HepG2 (cell line): ENCODE measurements around the gene ITGAE. TPM values are rescaled to one million over a fixed set of nuclear protein-coding genes. Genes with fewer than 3 reads are reported as not detected.
A peak's percentile ranks its signal among the peaks of the same experiment; 100 is the strongest.

Source experiments
- HCFC1 ChIP-seq: fragments of 150-350 bp; IDR thresholded peaks from 2 replicates; pipeline ENCODE4 v1.6.1; 2014; ENCODE audit warnings: low read depth, low read length
- HNF4G ChIP-seq, 2 experiments: sonication (generic) in 1 of 2; formaldehyde crosslinking in 1 of 2; IDR thresholded peaks; 2 replicates each; pipeline versions ENCODE4 v1.4.0 to v1.6.1; 2011 to 2020; ENCODE audit warnings: borderline replicate concordance in 2 of 2, low read depth in 2 of 2, mild to moderate bottlenecking in 2 of 2, low read length in 1 of 2, missing genetic modification reagents in 1 of 2, moderate library complexity in 1 of 2
- HOXD1 ChIP-seq: sonication (generic); formaldehyde crosslinking; IDR thresholded peaks from 2 replicates; pipeline ENCODE4 v1.5.0; 2020; ENCODE audit warnings: missing genetic modification reagents
- KDM4B ChIP-seq: sonication (generic); formaldehyde crosslinking; IDR thresholded peaks from 2 replicates; pipeline ENCODE4 v1.4.0; 2020; ENCODE audit warnings: missing genetic modification reagents
- KDM6A ChIP-seq: IDR thresholded peaks from 2 replicates; pipeline ENCODE4 v1.6.1; 2016; ENCODE audit warnings: low read depth
- MNT ChIP-seq: fragments of 450-650 bp; IDR thresholded peaks from 2 replicates; pipeline ENCODE4 v1.6.1; 2016
- PATZ1 ChIP-seq: sonication (generic); formaldehyde crosslinking; IDR thresholded peaks from 2 replicates; pipeline ENCODE4 v1.4.0; 2020; ENCODE audit warnings: missing genetic modification reagents
- PRDM10 ChIP-seq: sonication (generic); formaldehyde crosslinking; IDR thresholded peaks from 2 replicates; pipeline ENCODE4 v1.4.0; 2020; ENCODE audit warnings: low read depth, missing genetic modification reagents
- REL ChIP-seq: sonication (generic); formaldehyde crosslinking; conservative IDR thresholded peaks from 2 replicates; pipeline ENCODE4 v1.8.0; 2022; ENCODE audit warnings: mild to moderate bottlenecking, missing genetic modification reagents, moderate library complexity
- SMAD3 ChIP-seq: sonication (generic); formaldehyde crosslinking; IDR thresholded peaks from 2 replicates; pipeline ENCODE4 v1.4.0; 2020; ENCODE audit warnings: missing genetic modification reagents
- TEAD2 ChIP-seq: sonication (generic); formaldehyde crosslinking; IDR thresholded peaks from 2 replicates; pipeline ENCODE4 v1.9.0; 2021; ENCODE audit warnings: missing genetic modification reagents
- TGIF2 ChIP-seq: IDR thresholded peaks from 2 replicates; pipeline ENCODE4 v1.6.1; 2016; ENCODE audit warnings: control low read depth, missing compliant biosample characterization
- ZBTB14 ChIP-seq: sonication (generic); formaldehyde crosslinking; IDR thresholded peaks from 2 replicates; pipeline ENCODE4 v1.4.0; 2020; ENCODE audit warnings: missing genetic modification reagents
- ZNF251 ChIP-seq: sonication (generic); formaldehyde crosslinking; IDR thresholded peaks from 2 replicates; pipeline ENCODE4 v1.9.0; 2021; ENCODE audit warnings: mild to moderate bottlenecking, missing genetic modification reagents
- ZNF367 ChIP-seq: sonication (generic); formaldehyde crosslinking; IDR thresholded peaks from 2 replicates; pipeline ENCODE4 v1.4.0; 2020; ENCODE audit warnings: missing genetic modification reagents, borderline replicate concordance
- ZNF510 ChIP-seq: sonication (generic); formaldehyde crosslinking; IDR thresholded peaks from 2 replicates; pipeline ENCODE4 v1.4.0; 2020; ENCODE audit warnings: low read depth, mild to moderate bottlenecking, missing genetic modification reagents
- ZNF512B ChIP-seq: sonication (generic); formaldehyde crosslinking; IDR thresholded peaks from 2 replicates; pipeline ENCODE4 v1.5.1; 2020; ENCODE audit warnings: missing genetic modification reagents, mild to moderate bottlenecking, borderline replicate concordance
- polyA plus RNA-seq, 8 experiments: library from polyadenylated mRNA; depleted of rRNA in 3 of 8; stranded (reverse) in 7 of 8; unstranded in 1 of 8; fragments of >200 nt; fragmentation: Illumina TruSeq in 4 of 8; extraction: Trizol in 4 of 8; gene quantifications; 2 replicates each; pipeline versions ENCODE4 v1.2.1 to v1.2.3, GENCODE V29; 2011 to 2016; ENCODE audit warnings: low read depth in 4 of 8, missing spikeins in 1 of 8, mixed read lengths in 1 of 8; ENCODE audit not compliant: insufficient read depth in 1 of 8
- total RNA-seq, 5 experiments: library from RNA; depleted of rRNA; stranded (reverse); fragments of >200 nt; fragmentation: Illumina TruSeq; extraction: Trizol; gene quantifications; 2 replicates each; pipeline ENCODE4 v1.2.3, GENCODE V29; 2016; ENCODE audit warnings: low read depth in 1 of 5

Gene ITGAE
- total and polyA plus RNA-seq, 2 of the 13 experiments (the other 11 are each of a cell fraction or from before 2014, with no cell fraction given) = 42.3 to 49.0 TPM

- TF ChIP-seq PRDM10 (CRISPR knock-in tag) (no peak), KDM4B (CRISPR knock-in tag) (no peak), PATZ1 (CRISPR knock-in tag) (peak; percentile 54), MNT (no peak), ZNF251 (no peak), ZNF510 (no peak), TEAD2 (CRISPR knock-in tag) (no peak), ZBTB14 (no peak), TGIF2 (CRISPR knock-in tag) (peak; percentile 73; the same call in 1 of the 2 replicates), SMAD3 (CRISPR knock-in tag) (peak; percentile 80; the same call in 1 of the 2 replicates), HNF4G (IDR thresholded peaks at IDR 0.05; ENCODE audit: borderline replicate concordance, low read depth, low read length) (no peak), HNF4G (CRISPR knock-in tag; IDR thresholded peaks at IDR 0.05; ENCODE audit: borderline replicate concordance, low read depth) (no peak), ZNF512B (no peak), REL (CRISPR knock-in tag) (no peak), HCFC1 (peak; percentile 71), HOXD1 (CRISPR knock-in tag) (peak; percentile 45; the same call in 1 of the 2 replicates), KDM6A (0 out of 2 replicates have a peak, but pooled peaks have one; percentile 20), ZNF367 (CRISPR knock-in tag) (no peak)
Observed at GRCh38 chr17:3845621-3846436, 44.8 kb upstream of the ITGAE start, which contains the start of gene NCBP3 (continued).
